ENCODE results near the gene PFKFB4. TPM values are rescaled to one million over a fixed set of nuclear protein-coding genes. Genes with fewer than 3 reads are reported as not detected.

The PFKFB4 gene
- total RNA-seq, 1 donor from 2014 or later, result 12.9 TPM

DNA sequence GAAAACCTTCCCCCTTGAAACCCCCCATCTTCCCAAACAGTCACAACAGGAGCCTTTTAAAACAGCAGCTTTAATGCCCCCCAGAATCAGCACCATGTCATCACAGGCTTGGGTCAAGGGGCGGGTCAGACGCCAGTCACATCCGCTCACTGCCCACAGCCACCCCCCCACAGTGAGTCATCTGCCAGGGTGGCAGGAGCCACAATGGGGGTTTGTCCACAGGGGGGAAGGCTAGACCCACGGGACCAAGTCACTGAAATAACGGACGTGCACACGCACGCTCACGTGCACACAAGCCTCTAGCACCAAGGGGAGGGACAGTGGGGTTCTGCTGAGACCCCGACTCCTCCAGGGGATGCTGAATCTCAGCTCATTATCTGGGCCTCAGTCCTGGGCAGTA is 7.4 kb upstream of the PFKFB4 start:
- ATAC-seq (peak; percentile 59 to 65), DNase-seq (peak; percentile 84)
- TF ChIP-seq, protein P1, sequence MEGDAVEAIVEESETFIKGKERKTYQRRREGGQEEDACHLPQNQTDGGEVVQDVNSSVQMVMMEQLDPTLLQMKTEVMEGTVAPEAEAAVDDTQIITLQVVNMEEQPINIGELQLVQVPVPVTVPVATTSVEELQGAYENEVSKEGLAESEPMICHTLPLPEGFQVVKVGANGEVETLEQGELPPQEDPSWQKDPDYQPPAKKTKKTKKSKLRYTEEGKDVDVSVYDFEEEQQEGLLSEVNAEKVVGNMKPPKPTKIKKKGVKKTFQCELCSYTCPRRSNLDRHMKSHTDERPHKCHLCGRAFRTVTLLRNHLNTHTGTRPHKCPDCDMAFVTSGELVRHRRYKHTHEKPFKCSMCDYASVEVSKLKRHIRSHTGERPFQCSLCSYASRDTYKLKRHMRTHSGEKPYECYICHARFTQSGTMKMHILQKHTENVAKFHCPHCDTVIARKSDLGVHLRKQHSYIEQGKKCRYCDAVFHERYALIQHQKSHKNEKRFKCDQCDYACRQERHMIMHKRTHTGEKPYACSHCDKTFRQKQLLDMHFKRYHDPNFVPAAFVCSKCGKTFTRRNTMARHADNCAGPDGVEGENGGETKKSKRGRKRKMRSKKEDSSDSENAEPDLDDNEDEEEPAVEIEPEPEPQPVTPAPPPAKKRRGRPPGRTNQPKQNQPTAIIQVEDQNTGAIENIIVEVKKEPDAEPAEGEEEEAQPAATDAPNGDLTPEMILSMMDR (IDR thresholded peaks at IDR 0.05), result no peak
- Histone ChIP-seq H3K27me3 (ENCODE audit: low read depth) (no peaks in the 10 kb centered on the region), H3K27ac (no peak overlapping the region), H3K9me3 (no peaks in the 10 kb centered on the region), H3K4me1 (peaks cover 24% of the 10 kb centered on the region), H3K4me3 (no peak overlapping the region), H3K36me3 (no peaks in the 10 kb centered on the region)
- intact Hi-C loops (cut with DNase I), result no loop called here

DNA sequence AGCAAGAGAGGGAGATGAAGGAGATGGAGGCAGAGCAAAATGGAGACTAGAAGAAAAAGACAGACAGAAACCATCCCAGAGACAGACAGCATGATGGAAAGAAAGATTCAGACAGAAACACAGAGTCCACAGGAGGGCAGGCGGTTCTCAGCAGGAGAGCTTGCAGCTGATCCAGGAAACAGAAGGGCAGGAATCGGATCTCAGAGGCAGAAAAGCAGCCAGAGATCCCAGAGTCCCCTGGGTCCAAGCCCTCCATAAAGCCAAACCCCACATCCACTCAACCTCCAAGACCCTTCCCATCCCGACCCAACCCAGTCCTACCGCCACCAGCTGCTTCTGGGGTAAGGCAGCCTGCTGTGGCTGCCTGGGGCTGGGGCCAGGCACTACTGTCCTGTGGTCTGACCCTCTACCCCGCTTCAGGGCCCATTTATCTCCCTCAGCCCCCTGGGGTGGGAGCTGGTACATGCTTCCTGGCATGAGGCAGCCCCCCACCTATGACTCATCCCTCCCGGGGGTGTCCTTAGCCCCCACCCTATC is 6.8 kb upstream of the PFKFB4 start, which contains the start of gene UCN2:
Gene UCN2, minus strand, starts transcription at position 400 of the 537 bp plus-strand sequence. CDS start 657 bp downstream, outside the sequence.
- Histone ChIP-seq H3K4me1 (peaks cover 28% of the 10 kb centered on the region), H3K27ac (no peak within 1 kb of the TSS), H3K4me3 (no peak within 1 kb of the TSS), H3K36me3 (no peaks in the 10 kb centered on the region), H3K27me3 (ENCODE audit: low read depth) (no peaks in the 10 kb centered on the region), H3K9me3 (no peaks in the 10 kb centered on the region)
- TF ChIP-seq, protein P1 (IDR thresholded peaks at IDR 0.05), result no peak
- intact Hi-C loops (cut with DNase I), result no loop called here
- DNase-seq, result no peak
- ATAC-seq, result no peak

DNA sequence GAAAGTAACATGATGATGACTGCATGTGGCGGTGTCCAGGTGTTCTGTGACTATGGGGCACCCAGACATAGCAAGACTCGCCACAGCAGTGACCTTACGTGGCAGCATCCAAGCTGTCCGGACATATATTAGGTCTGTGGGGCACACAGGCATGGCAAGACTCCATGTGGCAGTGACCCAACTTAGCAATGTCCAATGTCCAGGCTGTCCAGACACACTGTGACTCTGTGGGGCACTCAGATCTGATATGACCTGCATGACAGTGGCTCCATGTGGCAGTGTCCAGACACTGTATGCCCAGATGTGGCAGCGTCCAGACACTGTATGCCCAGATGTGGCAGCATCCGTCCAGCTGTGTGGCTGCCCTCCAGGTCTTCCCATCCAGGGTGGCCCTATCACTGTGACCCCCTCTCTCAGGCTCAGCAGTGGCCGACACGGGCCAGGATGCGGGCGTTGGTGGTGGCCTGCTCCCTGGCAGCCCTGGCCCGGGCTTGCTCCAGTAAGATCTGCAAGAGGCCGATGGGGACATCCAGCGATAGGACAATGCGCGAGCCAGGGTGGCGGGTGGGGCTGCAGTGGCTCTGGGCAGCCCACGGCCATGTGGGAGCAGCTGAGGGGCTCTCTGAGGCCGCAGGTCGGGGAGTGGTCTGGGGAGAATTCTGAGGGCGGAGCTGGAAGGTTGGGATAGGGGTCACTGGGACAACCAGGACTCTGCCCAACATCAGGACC is 5.9 kb upstream of the PFKFB4 start:
- no peaks in the 10 kb centered on the region for H3K36me3 ChIP-seq
- no peaks in the 10 kb centered on the region for H3K27me3 ChIP-seq (ENCODE audit: low read depth)
- peaks cover 37% of the 10 kb centered on the region for H3K4me1 ChIP-seq
- no peaks in the 10 kb centered on the region for H3K9me3 ChIP-seq
- H3K27ac ChIP-seq, result no peak overlapping the region
- DNase-seq (no peak), ATAC-seq (no peak)
- intact Hi-C loops (cut with DNase I), result no loop called here
- TF ChIP-seq, protein P1 (IDR thresholded peaks at IDR 0.05), result no peak
- H3K4me3 ChIP-seq, result no peak overlapping the region

DNA sequence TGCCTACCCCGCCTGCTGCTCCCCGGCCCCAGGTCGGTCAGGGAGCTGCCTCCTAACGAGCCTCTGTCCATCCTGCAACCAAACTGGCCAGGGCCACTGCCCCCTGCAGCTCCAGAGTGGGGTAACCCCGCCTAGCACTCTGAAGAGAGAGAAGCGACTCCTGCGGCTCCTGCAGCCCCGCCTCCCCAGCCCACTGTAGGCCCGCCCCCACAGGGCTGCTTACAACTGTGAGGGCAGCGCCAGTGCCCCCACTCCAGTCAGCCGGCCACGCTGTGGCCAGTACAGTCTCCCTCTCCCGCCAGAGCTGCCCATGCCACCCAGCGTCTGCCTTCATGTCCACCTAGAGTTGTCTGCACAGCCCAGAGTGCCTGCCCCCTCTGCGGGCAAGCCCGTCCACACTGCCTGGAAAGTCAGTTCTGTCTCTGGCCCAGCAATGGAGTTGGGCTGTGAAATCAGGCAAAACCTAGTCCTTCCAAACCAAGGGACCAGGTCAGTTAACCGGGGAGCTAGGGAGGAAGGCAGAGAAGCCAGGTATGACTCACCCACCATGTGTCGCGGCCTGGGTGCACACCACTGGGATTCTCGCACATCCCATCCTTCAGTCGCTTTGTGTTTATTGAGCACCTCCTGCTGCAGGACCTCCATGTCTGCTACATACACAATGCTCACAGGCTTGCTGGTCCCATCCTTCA is 4.6 kb upstream of the PFKFB4 start:
- peak in 1 of 2 donors; percentile 5 for ATAC-seq
- H3K27ac ChIP-seq, result peak overlapping the region; percentile 53

DNA sequence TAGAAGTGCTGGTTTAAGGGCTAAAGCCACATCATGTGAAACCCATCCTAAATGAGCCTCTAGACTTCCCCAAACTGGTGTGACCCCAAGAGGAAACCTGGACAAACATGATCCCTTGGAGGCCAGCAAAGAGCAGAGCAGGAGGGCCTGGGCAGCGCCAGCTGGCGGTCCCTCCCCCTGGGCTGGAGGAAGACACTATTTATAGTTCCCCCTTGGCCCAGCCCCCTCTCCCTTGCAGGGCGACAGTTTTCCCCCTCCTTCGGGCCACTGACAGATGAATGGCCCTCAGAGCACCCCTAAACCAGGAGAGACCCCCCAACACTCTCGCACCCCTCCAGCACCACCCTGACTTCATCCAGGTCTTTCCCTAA is 4.0 kb upstream of the PFKFB4 start:
- no peaks in the 10 kb centered on the region for H3K9me3 ChIP-seq
- peak overlapping the region; percentile 53 for H3K27ac ChIP-seq
- H3K4me3 ChIP-seq, result peak overlapping the region; percentile 40
- intact Hi-C loops (cut with DNase I), result no loop called here
- ATAC-seq, result no peak
- TF ChIP-seq, protein P1 (IDR thresholded peaks at IDR 0.05), result no peak
- peaks cover 49% of the 10 kb centered on the region for H3K4me1 ChIP-seq
- no peaks in the 10 kb centered on the region for H3K27me3 ChIP-seq (ENCODE audit: low read depth)
- H3K36me3 ChIP-seq, result no peaks in the 10 kb centered on the region
- no peak for DNase-seq

More for the DNA sequence above, 4.6 kb upstream of the PFKFB4 start:
- TF ChIP-seq, protein P1 (IDR thresholded peaks at IDR 0.05), result peak; percentile 24
- intact Hi-C loops (cut with DNase I), result no loop called here
- Histone ChIP-seq H3K36me3 (no peaks in the 10 kb centered on the region), H3K9me3 (no peaks in the 10 kb centered on the region), H3K4me3 (peak overlapping the region; percentile 40), H3K27me3 (ENCODE audit: low read depth) (no peaks in the 10 kb centered on the region), H3K4me1 (peaks cover 43% of the 10 kb centered on the region)
- DNase-seq, result peak; percentile 81

Data from lower lobe of right lung (tissue), 2 donors.